GM21825 (cell line): ENCODE results near the gene FHIP1B.
"Not testable (repeated sequence)": the region's sequence is repeated elsewhere in the genome, so short reads cannot be mapped to it uniquely, and the experiment has no call there.

Experiments used
- ATAC-seq: cut with Tn5 transposase; IDR thresholded peaks from one replicate; pipeline ENCODE4 v1.9.1; 2021; ENCODE audit warnings: mild to moderate bottlenecking, moderate library complexity; ENCODE audit not compliant: unreplicated experiment

FHIP1B gene

GRCh38 chr11:6234387-6235107 is at the start of gene FHIP1B:
TSS of gene FHIP1B (minus strand) at chr11:6234636. CDS start at chr11:6224516, 10,120 bp downstream.
- ATAC-seq, result peak; percentile 97

- no peak for ATAC-seq
These were observed 49.1 kb upstream of the FHIP1B start for GRCh38 chr11:6283453-6284023.

- not testable (repeated sequence) for ATAC-seq
These were observed 46.4 kb upstream of the FHIP1B start for GRCh38 chr11:6280809-6281208.

GRCh38 chr11:6273188-6273587 is 38.8 kb upstream of the FHIP1B start:
- ATAC-seq, result no peak

GRCh38 chr11:6271598-6271997 is 37.2 kb upstream of the FHIP1B start:
- ATAC-seq, result no peak

- no peak for ATAC-seq
These were observed 36.3 kb upstream of the FHIP1B start for GRCh38 chr11:6270584-6271246.

- no peak for ATAC-seq
These were observed 35.6 kb upstream of the FHIP1B start for GRCh38 chr11:6269994-6270393.

GRCh38 chr11:6268820-6269219 is 34.4 kb upstream of the FHIP1B start:
- ATAC-seq, result no peak

- no peak for ATAC-seq
These were observed 29.2 kb upstream of the FHIP1B start for GRCh38 chr11:6263662-6264061.

GRCh38 chr11:6260207-6260726 is 25.8 kb upstream of the FHIP1B start:
- no peak for ATAC-seq

GRCh38 chr11:6258571-6259081 is 24.2 kb upstream of the FHIP1B start:
- no peak for ATAC-seq

GRCh38 chr11:6258141-6258540 is 23.7 kb upstream of the FHIP1B start:
- ATAC-seq, result no peak

GRCh38 chr11:6253197-6253596 is 18.8 kb upstream of the FHIP1B start:
- ATAC-seq, result peak; percentile 70

- no peak for ATAC-seq
These were observed 17.6 kb upstream of the FHIP1B start for GRCh38 chr11:6251990-6252473.

GRCh38 chr11:6251120-6251733 is 16.8 kb upstream of the FHIP1B start:
- ATAC-seq, result no peak

- no peak for ATAC-seq
These were observed 15.5 kb upstream of the FHIP1B start for GRCh38 chr11:6249770-6250555.

- ATAC-seq, result not testable (repeated sequence)
These were observed 14.5 kb upstream of the FHIP1B start for GRCh38 chr11:6248897-6249296.

GRCh38 chr11:6248248-6248647 is 13.8 kb upstream of the FHIP1B start:
- ATAC-seq, result no peak

- ATAC-seq, result no peak
These were observed 11.1 kb upstream of the FHIP1B start for GRCh38 chr11:6245536-6245935.

- ATAC-seq, result no peak
These were observed 6.9 kb upstream of the FHIP1B start for GRCh38 chr11:6241316-6241715.
